A673 (cell line): ENCODE measurements around the gene TRPM1. TPM values are rescaled to one million over a fixed set of nuclear protein-coding genes. Genes with fewer than 3 reads are reported as not detected.

ENCODE experiments used
- BruUV-seq: library from RNA; stranded (reverse); fragments of 400-500 nt; replicated peaks from 2 replicates; lab custom pipeline; 2021; lab: Mats Ljungman, UMichigan
- CTCF ChIA-PET: fragments of 300-600 bp; sonication (Branson Sonifier 250); formaldehyde crosslinking; loops from one replicate; lab custom pipeline; 2022; ENCODE audit warnings: antibody characterized with exemption; lab: Charles Lee
- POLR2A ChIA-PET: fragments of 300-600 bp; sonication (Branson Sonifier 250); formaldehyde crosslinking; loops from one replicate; lab custom pipeline; 2022; ENCODE audit warnings: antibody characterized with exemption; ENCODE audit not compliant: low non-redundant PET; lab: Charles Lee
- DNase-seq: peaks from one replicate; pipeline ENCODE4 v3.0.0-alpha.2; 2015; ENCODE audit warnings: low spot score
- H3K27ac ChIP-seq: fragments of 200-600 bp; sonication (generic); 2 replicates; pipeline ENCODE4 v1.5.1; 2016; ENCODE audit warnings: mixed run types, low read depth, mild to moderate bottlenecking, mixed read lengths, antibody characterized with exemption, low read length; ENCODE audit not compliant: poor library complexity, severe bottlenecking
- H3K27me3 ChIP-seq: fragments of 200-600 bp; sonication (generic); replicated peaks from 2 replicates; pipeline ENCODE4 v1.6.1; 2017; ENCODE audit warnings: mixed run types, low read depth, mild to moderate bottlenecking, mixed read lengths, antibody characterized with exemption, low read length; ENCODE audit not compliant: insufficient read depth, poor library complexity
- H3K36me3 ChIP-seq: fragments of 200-600 bp; sonication (generic); 2 replicates; pipeline ENCODE4 v1.6.1; 2016; ENCODE audit warnings: mixed run types, mild to moderate bottlenecking, mixed read lengths, antibody characterized with exemption, low read length; ENCODE audit not compliant: insufficient read depth, poor library complexity, severe bottlenecking
- H3K4me1 ChIP-seq: fragments of 200-600 bp; sonication (generic); 2 replicates; pipeline ENCODE4 v1.6.1; 2017; ENCODE audit warnings: mixed run types, mild to moderate bottlenecking, mixed read lengths, antibody characterized with exemption, low read length; ENCODE audit not compliant: insufficient read depth, poor library complexity, severe bottlenecking
- H3K4me3 ChIP-seq: fragments of 200-600 bp; sonication (generic); 2 replicates; pipeline ENCODE4 v1.5.1; 2016; ENCODE audit warnings: low read depth, mixed run types, mild to moderate bottlenecking, mixed read lengths, low read length; ENCODE audit not compliant: poor library complexity, severe bottlenecking
- H3K9me3 ChIP-seq: fragments of 200-600 bp; sonication (generic); 2 replicates; pipeline ENCODE4 v1.6.1; 2016; ENCODE audit warnings: mixed run types, low read depth, mild to moderate bottlenecking, mixed read lengths, antibody characterized with exemption, low read length; ENCODE audit not compliant: poor library complexity, severe bottlenecking
- CTCF ChIP-seq: fragments of 300-800, 200-600 bp; sonication (generic); conservative IDR thresholded peaks from 2 replicates; pipeline ENCODE4 v1.5.1; 2017; ENCODE audit warnings: low read depth, mild to moderate bottlenecking, antibody characterized with exemption, low read length, moderate library complexity, mixed read lengths
- EZH2 ChIP-seq: fragments of 200-600 bp; sonication (generic); IDR thresholded peaks from 2 replicates; pipeline ENCODE4 v1.6.1; 2017; ENCODE audit warnings: borderline replicate concordance, low read depth, mild to moderate bottlenecking, mixed read lengths, antibody characterized with exemption, low read length; ENCODE audit not compliant: poor library complexity, severe bottlenecking
- intact Hi-C: fragments of 100-400 bp; cut with micrococcal nuclease; formaldehyde crosslinking; loops from one replicate; pipeline ENCODE4 v1.10.0; 2022; ENCODE audit not compliant: unreplicated experiment
- total RNA-seq: library from RNA; stranded (reverse); gene quantifications from 2 replicates; pipeline ENCODE4 v1.2.3, GENCODE V29; 2021

Gene TRPM1
- total RNA-seq, 1 experiment from 2014 or later = not detected

GRCh38 chr15:31062310-31062847, 39.1 kb downstream of the TRPM1 start:
- H3K4me1 ChIP-seq = peaks cover 10% of the 10 kb centered on the region
- no TSS peak for BruUV-seq
- no peaks in the 10 kb centered on the region for H3K36me3 ChIP-seq
- no peak overlapping the region for H3K27ac ChIP-seq
- ChIA-PET POLR2A (no interaction called here), CTCF (no interaction called here)
- no peak overlapping the region for H3K4me3 ChIP-seq
- peak; percentile 67 for DNase-seq
- no peak for TF ChIP-seq EZH2
- TF ChIP-seq CTCF = no peak
- H3K9me3 ChIP-seq = no peaks in the 10 kb centered on the region
- intact Hi-C loops = no loop called here
- H3K27me3 ChIP-seq = no peaks in the 10 kb centered on the region

GRCh38 chr15:31060429-31061140, 40.9 kb downstream of the TRPM1 start:
- Histone ChIP-seq H3K27me3 (peaks cover 4% of the 10 kb centered on the region), H3K27ac (no peak overlapping the region), H3K36me3 (no peaks in the 10 kb centered on the region), H3K4me3 (no peak overlapping the region), H3K4me1 (peaks cover 10% of the 10 kb centered on the region), H3K9me3 (no peaks in the 10 kb centered on the region)
- POLR2A ChIA-PET = no interaction called here
- no peak for DNase-seq
- intact Hi-C loops = no loop called here
- no TSS peak for BruUV-seq
- CTCF ChIA-PET = no interaction called here
- TF ChIP-seq EZH2 (no peak), CTCF (no peak)

GRCh38 chr15:31058236-31058962, 43.1 kb downstream of the TRPM1 start:
- DNase-seq = no peak
- peaks cover 10% of the 10 kb centered on the region for H3K4me1 ChIP-seq
- no peaks in the 10 kb centered on the region for H3K36me3 ChIP-seq
- intact Hi-C loops = no loop called here
- no peaks in the 10 kb centered on the region for H3K9me3 ChIP-seq
- ChIA-PET POLR2A (no interaction called here), CTCF (no interaction called here)
- H3K4me3 ChIP-seq = no peak overlapping the region
- peaks cover 9% of the 10 kb centered on the region for H3K27me3 ChIP-seq
- TF ChIP-seq EZH2 (no peak), CTCF (no peak)
- no peak overlapping the region for H3K27ac ChIP-seq
- no TSS peak for BruUV-seq
